HUES64 (cell line): ENCODE data around the gene DDAH1.

Experiments used
- H3K27ac ChIP-seq: 2 replicates; pipeline ENCODE4 v1.7.0; 2013; ENCODE audit warnings: low read depth, low read length, inconsistent platforms
- H3K27me3 ChIP-seq: 2 replicates; pipeline ENCODE4 v1.6.1; 2013; ENCODE audit warnings: mild to moderate bottlenecking, low read length; ENCODE audit not compliant: insufficient read depth
- H3K36me3 ChIP-seq: 2 replicates; pipeline ENCODE4 v1.6.1; 2013; ENCODE audit warnings: mild to moderate bottlenecking, low read length; ENCODE audit not compliant: insufficient read depth
- H3K4me1 ChIP-seq: 2 replicates; pipeline ENCODE4 v1.6.1; 2013; ENCODE audit warnings: mild to moderate bottlenecking, low read length, moderate library complexity; ENCODE audit not compliant: insufficient read depth
- H3K4me3 ChIP-seq: 2 replicates; pipeline ENCODE4 v1.5.1; 2013; ENCODE audit warnings: mild to moderate bottlenecking, low read length, moderate library complexity
- H3K9ac ChIP-seq: 2 replicates; pipeline ENCODE4 v1.6.1; 2013; ENCODE audit warnings: mild to moderate bottlenecking, low read depth, low read length
- H3K9me3 ChIP-seq: 2 replicates; pipeline ENCODE4 v1.6.1; 2013; ENCODE audit warnings: low read depth, low read length; ENCODE audit not compliant: insufficient read depth
- WGBS: fragments of 150-250, 120-280 bp; methylation state at CpG from one replicate; pipeline ENCODE4 v1.1.7; 2013; ENCODE audit warnings: missing lambda C conversion rate; 5-methylcytosine and 5-hydroxymethylcytosine counted together

Gene DDAH1

GRCh38 chr1:85315789-85316188 is 149.2 kb downstream of the DDAH1 start:
- H3K27me3 ChIP-seq: no peaks in the 10 kb centered on the region
- H3K9ac ChIP-seq: no peak overlapping the region
- WGBS: 94% methylated on average over 8 of the region's 8 CpGs
- H3K36me3 ChIP-seq: no peaks in the 10 kb centered on the region
- H3K27ac ChIP-seq: no peak overlapping the region
- H3K4me1 ChIP-seq: no peaks in the 10 kb centered on the region
- no peaks in the 10 kb centered on the region for H3K9me3 ChIP-seq
- H3K4me3 ChIP-seq: no peak overlapping the region

GRCh38 chr1:85314726-85315125 is 150.2 kb downstream of the DDAH1 start:
- no peaks in the 10 kb centered on the region for H3K4me1 ChIP-seq
- no peaks in the 10 kb centered on the region for H3K36me3 ChIP-seq
- no peak overlapping the region for H3K4me3 ChIP-seq
- H3K9ac ChIP-seq: no peak overlapping the region
- H3K27me3 ChIP-seq: no peaks in the 10 kb centered on the region
- H3K27ac ChIP-seq: no peak overlapping the region
- no peaks in the 10 kb centered on the region for H3K9me3 ChIP-seq

- 94% methylated on average over 3 of the region's 3 CpGs for WGBS
- H3K27ac ChIP-seq: no peak overlapping the region
These were observed 150.9 kb downstream of the DDAH1 start for GRCh38 chr1:85313888-85314696.

GRCh38 chr1:85311818-85312217 is 153.1 kb downstream of the DDAH1 start:
- no peaks in the 10 kb centered on the region for H3K9me3 ChIP-seq
- H3K36me3 ChIP-seq: no peaks in the 10 kb centered on the region
- WGBS: 71% methylated on average over 2 of the region's 2 CpGs

More at GRCh38 chr1:85313888-85314696, 150.9 kb downstream of the DDAH1 start:
- no peaks in the 10 kb centered on the region for H3K27me3 ChIP-seq
- H3K9me3 ChIP-seq: no peaks in the 10 kb centered on the region
- no peak overlapping the region for H3K4me3 ChIP-seq
- peaks cover under 1% of the 10 kb centered on the region; the same call in 1 of the 2 replicates for H3K4me1 ChIP-seq
- H3K36me3 ChIP-seq: no peaks in the 10 kb centered on the region
- no peak overlapping the region for H3K9ac ChIP-seq

GRCh38 chr1:85308833-85309350 is 156.1 kb downstream of the DDAH1 start:
- 84% methylated on average over 2 of the region's 4 CpGs for WGBS
- no peak overlapping the region for H3K9ac ChIP-seq
- no peak overlapping the region for H3K27ac ChIP-seq

More at GRCh38 chr1:85311818-85312217, 153.1 kb downstream of the DDAH1 start:
- no peak overlapping the region for H3K27ac ChIP-seq
- no peaks in the 10 kb centered on the region for H3K27me3 ChIP-seq
- H3K4me3 ChIP-seq: no peak overlapping the region
- H3K4me1 ChIP-seq: peaks cover 14% of the 10 kb centered on the region
- H3K9ac ChIP-seq: no peak overlapping the region

GRCh38 chr1:85307987-85308832 is 156.7 kb downstream of the DDAH1 start:
- H3K9ac ChIP-seq: 0 out of 2 replicates have a peak overlapping the region, but pooled peaks have one; percentile 21
- WGBS: 19% methylated on average over 27 of the region's 27 CpGs
- H3K27ac ChIP-seq: 0 out of 2 replicates have a peak overlapping the region, but pooled peaks have one; percentile 24
- no peaks in the 10 kb centered on the region for H3K9me3 ChIP-seq
- H3K36me3 ChIP-seq: no peaks in the 10 kb centered on the region
- peaks cover 14% of the 10 kb centered on the region for H3K4me1 ChIP-seq
- no peaks in the 10 kb centered on the region for H3K27me3 ChIP-seq
- H3K4me3 ChIP-seq: peak overlapping the region; percentile 23

More at GRCh38 chr1:85308833-85309350, 156.1 kb downstream of the DDAH1 start:
- Histone ChIP-seq H3K27me3 (no peaks in the 10 kb centered on the region), H3K9me3 (no peaks in the 10 kb centered on the region), H3K4me1 (peaks cover 14% of the 10 kb centered on the region), H3K4me3 (peak overlapping the region; percentile 23; the same call in 1 of the 2 replicates), H3K36me3 (no peaks in the 10 kb centered on the region)

- Histone ChIP-seq H3K36me3 (no peaks in the 10 kb centered on the region), H3K4me1 (peaks cover 14% of the 10 kb centered on the region), H3K27ac (no peak overlapping the region), H3K4me3 (no peak overlapping the region), H3K9me3 (no peaks in the 10 kb centered on the region), H3K27me3 (no peaks in the 10 kb centered on the region), H3K9ac (no peak overlapping the region)
- WGBS: 90% methylated on average over 4 of the region's 4 CpGs
These were observed 158.7 kb downstream of the DDAH1 start for GRCh38 chr1:85306236-85306635.

- Histone ChIP-seq H3K27ac (no peak overlapping the region), H3K36me3 (no peaks in the 10 kb centered on the region), H3K9me3 (no peaks in the 10 kb centered on the region), H3K27me3 (no peaks in the 10 kb centered on the region), H3K9ac (no peak overlapping the region), H3K4me1 (peaks cover 9% of the 10 kb centered on the region), H3K4me3 (no peak overlapping the region)
- 89% methylated on average over 4 of the region's 4 CpGs for WGBS
These were observed 161.4 kb downstream of the DDAH1 start for GRCh38 chr1:85303440-85304162.

GRCh38 chr1:85300140-85300539 is 164.8 kb downstream of the DDAH1 start:
- WGBS: 92% methylated on average over 3 of the region's 3 CpGs

GRCh38 chr1:85297855-85298629 is 166.9 kb downstream of the DDAH1 start:
- H3K36me3 ChIP-seq: no peaks in the 10 kb centered on the region
- no peak overlapping the region for H3K9ac ChIP-seq
- H3K4me3 ChIP-seq: no peak overlapping the region
- peaks cover 4% of the 10 kb centered on the region for H3K4me1 ChIP-seq
- 62% methylated on average over 10 of the region's 11 CpGs for WGBS
- no peaks in the 10 kb centered on the region for H3K27me3 ChIP-seq
- H3K27ac ChIP-seq: no peak overlapping the region
- H3K9me3 ChIP-seq: no peaks in the 10 kb centered on the region

More at GRCh38 chr1:85300140-85300539, 164.8 kb downstream of the DDAH1 start:
- H3K36me3 ChIP-seq: no peaks in the 10 kb centered on the region
- no peak overlapping the region for H3K27ac ChIP-seq
- no peak overlapping the region for H3K9ac ChIP-seq
- H3K4me3 ChIP-seq: no peak overlapping the region
- H3K27me3 ChIP-seq: no peaks in the 10 kb centered on the region
- no peaks in the 10 kb centered on the region for H3K9me3 ChIP-seq
- peaks cover 4% of the 10 kb centered on the region for H3K4me1 ChIP-seq
